ENCODE data around the gene OSBPL5. TPM values are rescaled to one million over a fixed set of nuclear protein-coding genes. Genes with fewer than 3 reads are reported as not detected.
A peak's percentile ranks its signal among the peaks of the same experiment; 100 is the strongest.

OSBPL5 gene
- total and polyA plus RNA-seq, 10 donors, result 5.1 to 91.2 (median 51.0) TPM

GRCh38 chr11:3186166-3186953 lies 21.2 kb upstream of the OSBPL5 start:
- intact Hi-C loops (cut with DNase I; ENCODE audit: low total_unique reads), result no loop called here
- no peaks in the 10 kb centered on the region for H3K9me3 ChIP-seq
- no peaks in the 10 kb centered on the region for H3K36me3 ChIP-seq
- no peak overlapping the region for H3K27ac ChIP-seq
- peak; percentile 47 for DNase-seq
- no peak overlapping the region for H3K4me3 ChIP-seq
- no peaks in the 10 kb centered on the region for H3K27me3 ChIP-seq (replicated peaks in 1 of 7)
- 80 to 95% (median 91%) methylated on average over 10 to 11 of the region's 11 CpGs for WGBS, 5 donors
- TF ChIP-seq POLR2A (IDR thresholded peaks at IDR 0.05) (no peak), POLR2AphosphoS5 (IDR thresholded peaks at IDR 0.05) (no peak)
- TF ChIP-seq, protein P1, sequence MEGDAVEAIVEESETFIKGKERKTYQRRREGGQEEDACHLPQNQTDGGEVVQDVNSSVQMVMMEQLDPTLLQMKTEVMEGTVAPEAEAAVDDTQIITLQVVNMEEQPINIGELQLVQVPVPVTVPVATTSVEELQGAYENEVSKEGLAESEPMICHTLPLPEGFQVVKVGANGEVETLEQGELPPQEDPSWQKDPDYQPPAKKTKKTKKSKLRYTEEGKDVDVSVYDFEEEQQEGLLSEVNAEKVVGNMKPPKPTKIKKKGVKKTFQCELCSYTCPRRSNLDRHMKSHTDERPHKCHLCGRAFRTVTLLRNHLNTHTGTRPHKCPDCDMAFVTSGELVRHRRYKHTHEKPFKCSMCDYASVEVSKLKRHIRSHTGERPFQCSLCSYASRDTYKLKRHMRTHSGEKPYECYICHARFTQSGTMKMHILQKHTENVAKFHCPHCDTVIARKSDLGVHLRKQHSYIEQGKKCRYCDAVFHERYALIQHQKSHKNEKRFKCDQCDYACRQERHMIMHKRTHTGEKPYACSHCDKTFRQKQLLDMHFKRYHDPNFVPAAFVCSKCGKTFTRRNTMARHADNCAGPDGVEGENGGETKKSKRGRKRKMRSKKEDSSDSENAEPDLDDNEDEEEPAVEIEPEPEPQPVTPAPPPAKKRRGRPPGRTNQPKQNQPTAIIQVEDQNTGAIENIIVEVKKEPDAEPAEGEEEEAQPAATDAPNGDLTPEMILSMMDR (IDR thresholded peaks at IDR 0.05 in 8 of 11, conservative IDR thresholded peaks at IDR 0.05 in 3 of 11), result no peak
- H3K4me1 ChIP-seq, result peaks cover 0 to 22% (median 0%) of the 10 kb centered on the region in 6 donors

- H3K27ac ChIP-seq, result peak overlapping the region in 2 of 8 donors; percentile 40 to 64
- TF ChIP-seq POLR2AphosphoS5 (IDR thresholded peaks at IDR 0.05) (no peak), POLR2A (IDR thresholded peaks at IDR 0.05) (no peak)
- TF ChIP-seq, protein P1 (IDR thresholded peaks at IDR 0.05 in 8 of 11, conservative IDR thresholded peaks at IDR 0.05 in 3 of 11), result no peak
- DNase-seq, result no peak
- H3K27me3 ChIP-seq (replicated peaks in 1 of 7), result no peaks in the 10 kb centered on the region
- H3K4me1 ChIP-seq, result peaks cover 0 to 22% (median 0%) of the 10 kb centered on the region in 6 donors
- 60 to 81% (median 70%) methylated on average over 11 of the region's 11 CpGs for WGBS, 5 donors
- intact Hi-C loops (cut with DNase I; ENCODE audit: low total_unique reads), result no loop called here
- no peak overlapping the region for H3K4me3 ChIP-seq
- no peaks in the 10 kb centered on the region for H3K9me3 ChIP-seq
- H3K36me3 ChIP-seq, result no peaks in the 10 kb centered on the region
These were observed 19.7 kb upstream of the OSBPL5 start for GRCh38 chr11:3184732-3185347.

DNA sequence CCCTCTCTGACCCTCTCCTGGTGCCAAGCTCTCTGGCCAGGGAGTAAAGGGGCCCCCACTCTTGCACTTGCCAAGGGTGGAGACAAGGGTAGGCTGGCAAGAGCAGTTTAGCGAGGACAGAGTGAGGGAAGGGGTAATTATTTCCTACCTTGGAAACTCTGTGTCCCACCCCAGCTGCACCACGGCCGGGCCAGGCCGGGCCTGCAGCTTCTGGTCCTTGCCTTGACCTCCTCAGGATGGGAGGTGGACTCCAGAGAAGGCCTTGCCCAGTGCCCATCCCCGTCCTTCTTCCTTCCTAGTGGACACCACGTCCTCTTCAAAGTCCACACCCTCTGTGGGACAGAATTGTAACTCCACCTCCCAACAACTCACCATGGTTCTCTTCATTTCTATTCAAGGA lies 18.4 kb upstream of the OSBPL5 start:
- WGBS, 5 donors, result 64 to 81% (median 72%) methylated on average over 6 of the region's 6 CpGs
- intact Hi-C loops (cut with DNase I; ENCODE audit: low total_unique reads), result no loop called here
- no peak overlapping the region for H3K4me3 ChIP-seq
- H3K27ac ChIP-seq, result peak overlapping the region in 5 of 8 donors; percentile 11 to 64 (median 36)
- TF ChIP-seq POLR2AphosphoS5 (IDR thresholded peaks at IDR 0.05) (peak; percentile 29 to 69 (median 57)), POLR2A (IDR thresholded peaks at IDR 0.05) (no peak)
- TF ChIP-seq, protein P1 (IDR thresholded peaks at IDR 0.05 in 8 of 11, conservative IDR thresholded peaks at IDR 0.05 in 3 of 11), result peak in 1 of 11 experiments; percentile 9
- peaks cover 0 to 22% (median 0%) of the 10 kb centered on the region in 6 donors for H3K4me1 ChIP-seq
- DNase-seq, result peak; percentile 78
- no peaks in the 10 kb centered on the region for H3K27me3 ChIP-seq (replicated peaks in 1 of 7)
- no peaks in the 10 kb centered on the region for H3K9me3 ChIP-seq
- H3K36me3 ChIP-seq, result no peaks in the 10 kb centered on the region

- Histone ChIP-seq H3K9me3 (peaks cover 0 to under 1% (median 0%) of the 10 kb centered on the region in 8 donors), H3K4me3 (no peak overlapping the region), H3K4me1 (peaks cover 0 to 22% (median 0%) of the 10 kb centered on the region in 6 donors), H3K36me3 (no peaks in the 10 kb centered on the region), H3K27me3 (replicated peaks in 1 of 7) (no peaks in the 10 kb centered on the region), H3K27ac (peak overlapping the region in 4 of 8 donors; percentile 23 to 64 (median 48))
- intact Hi-C loops (cut with DNase I; ENCODE audit: low total_unique reads), result no loop called here
- WGBS, 5 donors, result 64 to 89% (median 78%) methylated on average over 4 of the region's 4 CpGs
- peak in 1 of 3 donors; percentile 41 for TF ChIP-seq POLR2AphosphoS5 (IDR thresholded peaks at IDR 0.05)
- TF ChIP-seq, protein P1 (IDR thresholded peaks at IDR 0.05 in 8 of 11, conservative IDR thresholded peaks at IDR 0.05 in 3 of 11), result no peak
- TF ChIP-seq POLR2A (IDR thresholded peaks at IDR 0.05), result no peak
- peak; percentile 61 for DNase-seq
These were observed 17.3 kb upstream of the OSBPL5 start for GRCh38 chr11:3182462-3182852.
